ENCODE results near the gene BLVRB.

GRCh38 chr19:40469011-40469410 lies 3.5 kb upstream of the BLVRB start:
- TF ChIP-seq CTCF (IDR thresholded peaks at IDR 0.05; ENCODE audit: low read length), result no peak
- TF ChIP-seq EZH2phosphoT487 (IDR thresholded peaks at IDR 0.05; ENCODE audit: low read length), result no peak
